Measurements from ENCODE around the gene SYVN1.

GRCh38 chr11:65090628-65091027, 43.7 kb downstream of the SYVN1 start:
- TF ChIP-seq CTCF (IDR thresholded peaks at IDR 0.05; ENCODE audit: extremely low read depth in 1 of 2, insufficient read depth in 1 of 2, low read depth in 1 of 2, low read length in 2 of 2) = no peak
- no peak for TF ChIP-seq POLR2A (IDR thresholded peaks at IDR 0.05; ENCODE audit: low read depth, low read length)

Data from endothelial cell of umbilical vein (primary cell).